Transverse colon (tissue), 4 donors: ENCODE measurements around the gene RGS19. TPM values are rescaled to one million over a fixed set of nuclear protein-coding genes. Genes with fewer than 3 reads are reported as not detected.

Experiments
- DNase-seq: peaks from one replicate; pipeline ENCODE4 v3.0.0-alpha.2; 2019
- H3K27ac ChIP-seq, 4 donors: fragments of 200-600 bp; sonication (generic); 2 replicates each; pipeline ENCODE4 v1.5.1; 2016 to 2018; ENCODE audit warnings: inconsistent platforms in 4 of 4
- H3K27me3 ChIP-seq: fragments of 200-600 bp; sonication (generic); 2 replicates; pipeline ENCODE4 v1.5.1; 2017; ENCODE audit warnings: inconsistent platforms
- H3K36me3 ChIP-seq, 4 donors: fragments of 200-600 bp; sonication (generic); 2 replicates each; pipeline ENCODE4 v1.5.1; 2017 to 2019; ENCODE audit warnings: inconsistent platforms in 4 of 4
- H3K4me1 ChIP-seq, 4 donors: fragments of 200-600 bp; sonication (generic); 2 replicates each; pipeline ENCODE4 v1.5.1; 2017 to 2020; ENCODE audit warnings: inconsistent platforms in 4 of 4
- H3K4me3 ChIP-seq, 4 donors: fragments of 200-600 bp; sonication (generic); 1 replicate in 1 of 4; 2 replicates in 3 of 4; pipeline versions ENCODE4 v1.5.1 to v1.6.1; 2017 to 2019; ENCODE audit warnings: inconsistent platforms in 4 of 4
- H3K9me3 ChIP-seq, 2 donors: fragments of 200-600 bp; sonication (generic); 2 replicates each; pipeline ENCODE4 v1.5.1; 2017 to 2019; ENCODE audit warnings: inconsistent platforms in 2 of 2
- CTCF ChIP-seq, 5 experiments: fragments of 200-600 bp in 3 of 5; fragments of 450-650 bp in 2 of 5; sonication (generic) in 3 of 5; IDR thresholded peaks; 1 replicate in 2 of 5; 2 replicates in 3 of 5; pipeline ENCODE4 v1.5.1; 2016 to 2017; ENCODE audit warnings: antibody characterized with exemption in 5 of 5, inconsistent platforms in 3 of 5, mild to moderate bottlenecking in 2 of 5, moderate library complexity in 1 of 5
- EP300 ChIP-seq: sonication (generic); formaldehyde crosslinking; IDR thresholded peaks from one replicate; pipeline ENCODE4 v1.6.1; 2017; ENCODE audit warnings: antibody characterized with exemption, low read depth
- POLR2A ChIP-seq: fragments of 450-650 bp; IDR thresholded peaks from one replicate; pipeline ENCODE4 v1.6.1; 2016; ENCODE audit warnings: antibody characterized with exemption, mild to moderate bottlenecking, moderate library complexity
- POLR2AphosphoS5 ChIP-seq, 3 donors: sonication (generic); formaldehyde crosslinking; IDR thresholded peaks; one replicate each; pipeline ENCODE4 v1.6.1; 2016; ENCODE audit warnings: antibody characterized with exemption in 3 of 3
- WGBS, 2 donors: methylation state at CpG; one replicate each; pipeline ENCODE4 v1.1.5; 2018; ENCODE audit warnings: low coverage in 1 of 2; 5-methylcytosine and 5-hydroxymethylcytosine counted together
- in situ Hi-C, 4 donors: fragments of 200-750 bp; cut with MboI; loops; one replicate each; pipeline versions ENCODE4 v1.15.0 to v1.15.1; 2017; ENCODE audit warnings: low sequenced_read_pairs in 3 of 4, low pct_ligation_motif_present in 1 of 4, low pct_unique_long_range_greater_than_20kb in 1 of 4
- intact Hi-C: fragments of 100-400 bp; cut with DNase I; formaldehyde crosslinking; loops from one replicate; pipeline ENCODE4 v1.15.1; 2023; ENCODE audit warnings: low total_unique reads
- total RNA-seq, 4 donors: library from RNA; depleted of rRNA; stranded (reverse); fragments of >200 nt; gene quantifications; one replicate each; pipeline ENCODE4 v1.1.0, GENCODE V29; 2016

Gene RGS19
- total RNA-seq, 4 donors from 2014 or later = 5.5 to 37.4 (median 10.8) TPM; not detected in 1

GRCh38 chr20:64056639-64056888 is 22.8 kb downstream of the RGS19 start:
- no peaks in the 10 kb centered on the region for H3K36me3 ChIP-seq
- H3K27me3 ChIP-seq = peaks cover 59% of the 10 kb centered on the region
- in situ Hi-C loops = no loop called here
- intact Hi-C loops = no loop called here
- H3K27ac ChIP-seq = peak overlapping the region; percentile 8 to 47 (median 29)
- TF ChIP-seq EP300 = no peak
- no peak for TF ChIP-seq POLR2A
- TF ChIP-seq POLR2AphosphoS5 (IDR thresholded peaks at IDR 0.05) = no peak
- no peak for TF ChIP-seq CTCF (IDR thresholded peaks at IDR 0.05)
- no peaks in the 10 kb centered on the region for H3K9me3 ChIP-seq
- DNase-seq = no peak
- WGBS, 2 donors = 33% methylated on average over 7 of the region's 7 CpGs; no CpG with 5 or more reads in 1 of the 2 donors
- no peak overlapping the region for H3K4me3 ChIP-seq
- peaks cover 0 to 5% (median 0%) of the 10 kb centered on the region in 4 donors for H3K4me1 ChIP-seq

GRCh38 chr20:64055893-64056638 is 23.3 kb downstream of the RGS19 start:
- no peak overlapping the region for H3K4me3 ChIP-seq
- H3K4me1 ChIP-seq = peaks cover 0 to 5% (median 0%) of the 10 kb centered on the region in 4 donors
- WGBS, 2 donors = 49% methylated on average over 20 of the region's 22 CpGs; no CpG with 5 or more reads in 1 of the 2 donors
- in situ Hi-C loops (no loop called here), intact Hi-C loops (no loop called here)
- H3K9me3 ChIP-seq = no peaks in the 10 kb centered on the region
- no peak for DNase-seq
- H3K27ac ChIP-seq = peak overlapping the region; percentile 8 to 48 (median 36)
- no peaks in the 10 kb centered on the region for H3K36me3 ChIP-seq
- peaks cover 64% of the 10 kb centered on the region for H3K27me3 ChIP-seq
- TF ChIP-seq POLR2A (no peak), CTCF (IDR thresholded peaks at IDR 0.05) (no peak), EP300 (no peak), POLR2AphosphoS5 (IDR thresholded peaks at IDR 0.05) (no peak)

- in situ Hi-C loops = no loop called here
- DNase-seq = no peak
- peaks cover 0 to 5% (median 0%) of the 10 kb centered on the region in 4 donors for H3K4me1 ChIP-seq
- 69% methylated on average over 8 of the region's 9 CpGs; no CpG with 5 or more reads in 1 of the 2 donors for WGBS, 2 donors
- no peaks in the 10 kb centered on the region for H3K36me3 ChIP-seq
- intact Hi-C loops = no loop called here
- peaks cover 70% of the 10 kb centered on the region for H3K27me3 ChIP-seq
- no peak for TF ChIP-seq POLR2A
- no peak for TF ChIP-seq CTCF (IDR thresholded peaks at IDR 0.05)
- H3K9me3 ChIP-seq = no peaks in the 10 kb centered on the region
- H3K4me3 ChIP-seq = no peak overlapping the region
- peak overlapping the region in 3 of 4 donors; percentile 18 to 48 (median 37) for H3K27ac ChIP-seq
Measured at GRCh38 chr20:64055396-64055892, 23.9 kb downstream of the RGS19 start.

GRCh38 chr20:64053841-64054661 is 25.3 kb downstream of the RGS19 start:
- Histone ChIP-seq H3K4me1 (peaks cover 0 to 9% (median 5%) of the 10 kb centered on the region in 4 donors), H3K27me3 (peaks cover 82% of the 10 kb centered on the region), H3K9me3 (no peaks in the 10 kb centered on the region), H3K4me3 (no peak overlapping the region), H3K27ac (peak overlapping the region; percentile 26 to 48 (median 32)), H3K36me3 (no peaks in the 10 kb centered on the region)
- DNase-seq = no peak
- 25% methylated on average over 15 of the region's 17 CpGs; no CpG with 5 or more reads in 1 of the 2 donors for WGBS, 2 donors
- intact Hi-C loops = no loop called here
- no peak for TF ChIP-seq CTCF (IDR thresholded peaks at IDR 0.05)
- TF ChIP-seq POLR2A = no peak
- TF ChIP-seq EP300 = no peak
- TF ChIP-seq POLR2AphosphoS5 (IDR thresholded peaks at IDR 0.05) = no peak
- in situ Hi-C loops = no loop called here
